ENCODE measurements around the gene LCA5.

- TF ChIP-seq CTCF (IDR thresholded peaks at IDR 0.05) (no peak), SIN3A (IDR thresholded peaks at IDR 0.05; ENCODE audit: borderline replicate concordance, insufficient read depth, low read depth, low read length) (no peak)
Measured at GRCh38 chr6:79465381-79465780, 71.8 kb downstream of the LCA5 start.
